ENCODE data around the gene SORCS2.

DNA sequence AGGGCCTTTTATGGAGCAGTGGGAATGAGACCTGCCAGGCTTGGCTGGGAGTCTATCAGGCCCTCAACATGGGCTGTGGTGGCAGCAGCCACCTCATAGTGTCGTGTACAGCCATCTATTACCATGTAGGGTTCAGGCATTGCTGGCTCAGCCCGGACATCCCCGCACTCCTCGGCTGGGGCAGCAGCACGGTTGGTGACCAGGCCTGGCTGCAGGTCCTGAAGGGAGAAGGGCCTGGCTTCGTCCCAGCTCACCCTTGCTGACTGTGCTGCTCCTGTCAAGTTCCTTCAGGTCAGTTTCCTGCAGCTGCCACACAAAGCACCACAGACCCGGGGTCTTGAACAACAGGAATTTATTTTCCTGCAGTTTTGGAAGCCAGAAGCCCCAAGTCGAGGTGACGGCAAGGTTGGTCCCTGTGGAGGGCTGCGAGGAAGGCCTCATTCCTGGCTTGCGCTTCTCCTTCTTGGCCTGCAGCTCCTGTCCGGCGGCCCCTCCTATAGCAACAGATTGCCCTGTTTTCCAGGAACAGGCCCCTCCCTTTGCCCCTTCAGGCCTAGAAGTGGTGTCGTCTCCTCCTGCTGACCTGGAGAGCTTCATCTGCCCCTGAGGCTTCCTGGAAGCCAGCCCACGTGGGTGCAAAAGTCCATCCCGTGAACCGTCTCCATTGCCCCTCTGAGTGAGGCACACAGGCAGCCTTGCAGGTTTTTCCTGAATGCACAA lies 25.2 kb upstream of the SORCS2 start:
- TF ChIP-seq GATA2 (IDR thresholded peaks at IDR 0.05; ENCODE audit: low read depth, low read length) (no peak), GATA3 (IDR thresholded peaks at IDR 0.05; ENCODE audit: low read depth, low read length) (no peak)

Data from SH-SY5Y (cell line).